ENCODE measurements around the gene B4GALT2.

The B4GALT2 gene

GRCh38 chr1:43944860-43945259 is 34.1 kb upstream of the B4GALT2 start:
- H3K4me1 ChIP-seq, result peaks cover 0 to 42% (median 29%) of the 10 kb centered on the region in 4 donors
- H3K9me3 ChIP-seq, result no peaks in the 10 kb centered on the region
- no peak overlapping the region for H3K4me3 ChIP-seq
- TF ChIP-seq CTCF (IDR thresholded peaks at IDR 0.05), result no peak
- peaks cover 0 to 6% (median 4%) of the 10 kb centered on the region in 3 donors for H3K36me3 ChIP-seq
- H3K27ac ChIP-seq, result no peak overlapping the region
- intact Hi-C loops (cut with DNase I; ENCODE audit: low total_unique reads), result loop anchor here (10.0 kb wide), 1 partner anchor 90 kb away; the partner anchor contains the start of gene SLC6A9
- H3K27me3 ChIP-seq, result no peaks in the 10 kb centered on the region
- peak in 1 of 2 donors; percentile 58 for DNase-seq

GRCh38 chr1:43945674-43946235 is 33.3 kb upstream of the B4GALT2 start:
- peak overlapping the region; percentile 73 to 74 for H3K4me3 ChIP-seq
- no peak for DNase-seq
- peaks cover 0 to 42% (median 29%) of the 10 kb centered on the region in 4 donors for H3K4me1 ChIP-seq
- intact Hi-C loops (cut with DNase I; ENCODE audit: low total_unique reads), result loop anchor here (2.0 to 10.0 kb wide), 2 partner anchors 29 to 89 kb away; partner anchors contain the start of genes ATP6V0B and SLC6A9
- H3K27me3 ChIP-seq, result no peaks in the 10 kb centered on the region
- peak overlapping the region; percentile 89 to 94 for H3K27ac ChIP-seq
- H3K9me3 ChIP-seq, result no peaks in the 10 kb centered on the region
- peaks cover 0 to 13% (median 6%) of the 10 kb centered on the region in 3 donors for H3K36me3 ChIP-seq
- no peak for TF ChIP-seq CTCF (IDR thresholded peaks at IDR 0.05)

- Histone ChIP-seq H3K36me3 (peaks cover 0 to 18% (median 6%) of the 10 kb centered on the region in 3 donors), H3K27ac (peak within 1 kb of the TSS; percentile 89 to 94), H3K9me3 (no peaks in the 10 kb centered on the region), H3K4me1 (peaks cover 0 to 42% (median 29%) of the 10 kb centered on the region in 4 donors), H3K27me3 (no peaks in the 10 kb centered on the region), H3K4me3 (peak within 1 kb of the TSS; percentile 73 to 74)
- DNase-seq, result peak; percentile 93 to 97
- intact Hi-C loops (cut with DNase I; ENCODE audit: low total_unique reads), result loop anchor here (2.0 to 10.0 kb wide), 2 partner anchors 28 to 88 kb away; partner anchors contain the start of genes ATP6V0B and SLC6A9
- TF ChIP-seq CTCF (IDR thresholded peaks at IDR 0.05), result peak; percentile 53 to 72
Measured at GRCh38 chr1:43946236-43947060, 32.6 kb upstream of the B4GALT2 start, which contains the start of gene IPO13. Gene IPO13, plus strand, starts transcription at chr1:43946950. Its CDS starts 651 bp downstream, at chr1:43947601.

GRCh38 chr1:43947061-43947873 is 31.7 kb upstream of the B4GALT2 start:
- TF ChIP-seq CTCF (IDR thresholded peaks at IDR 0.05), result no peak
- no peak for DNase-seq
- Histone ChIP-seq H3K27ac (peak overlapping the region; percentile 89 to 94), H3K27me3 (no peaks in the 10 kb centered on the region), H3K36me3 (peaks cover 0 to 18% (median 6%) of the 10 kb centered on the region in 3 donors), H3K4me1 (peaks cover 0 to 42% (median 29%) of the 10 kb centered on the region in 4 donors), H3K9me3 (no peaks in the 10 kb centered on the region), H3K4me3 (peak overlapping the region; percentile 73 to 74)
- intact Hi-C loops (cut with DNase I; ENCODE audit: low total_unique reads), result loop anchor here (2.0 to 10.0 kb wide), 2 partner anchors 28 to 88 kb away; partner anchors contain the start of genes ATP6V0B and SLC6A9
